CD1c-positive myeloid dendritic cell (primary cell): ENCODE data around the gene FOXK1.
A peak's percentile ranks its signal among the peaks of the same experiment; 100 is the strongest.
"Not testable (repeated sequence)": the region's sequence is repeated elsewhere in the genome, so short reads cannot be mapped to it uniquely, and the experiment has no call there.

Experiments
- DNase-seq: peaks from one replicate; pipeline ENCODE4 v3.0.0-alpha.2; 2016; ENCODE audit errors: extremely low spot score

The FOXK1 gene

DNA sequence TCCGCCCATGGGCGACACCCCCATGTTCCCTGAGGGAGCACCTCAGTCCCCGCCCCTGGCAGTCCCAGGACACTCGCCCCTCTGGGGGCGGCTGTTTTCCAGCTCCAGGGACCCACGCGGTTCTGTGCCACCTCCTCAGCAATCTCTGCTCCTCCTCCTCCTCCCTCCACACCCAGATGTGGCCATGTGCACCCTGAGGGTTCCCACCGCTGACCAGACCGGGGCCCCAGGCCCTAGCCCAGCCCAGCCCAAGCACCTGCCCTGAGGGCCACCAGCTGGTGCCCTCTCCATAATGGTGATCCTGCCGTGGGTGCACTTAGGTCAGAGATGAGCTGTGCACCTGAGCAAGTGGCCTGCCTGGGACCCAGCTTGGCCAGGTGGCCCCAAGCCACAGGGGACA is 118.4 kb downstream of the FOXK1 start:
- DNase-seq = no peak

DNA sequence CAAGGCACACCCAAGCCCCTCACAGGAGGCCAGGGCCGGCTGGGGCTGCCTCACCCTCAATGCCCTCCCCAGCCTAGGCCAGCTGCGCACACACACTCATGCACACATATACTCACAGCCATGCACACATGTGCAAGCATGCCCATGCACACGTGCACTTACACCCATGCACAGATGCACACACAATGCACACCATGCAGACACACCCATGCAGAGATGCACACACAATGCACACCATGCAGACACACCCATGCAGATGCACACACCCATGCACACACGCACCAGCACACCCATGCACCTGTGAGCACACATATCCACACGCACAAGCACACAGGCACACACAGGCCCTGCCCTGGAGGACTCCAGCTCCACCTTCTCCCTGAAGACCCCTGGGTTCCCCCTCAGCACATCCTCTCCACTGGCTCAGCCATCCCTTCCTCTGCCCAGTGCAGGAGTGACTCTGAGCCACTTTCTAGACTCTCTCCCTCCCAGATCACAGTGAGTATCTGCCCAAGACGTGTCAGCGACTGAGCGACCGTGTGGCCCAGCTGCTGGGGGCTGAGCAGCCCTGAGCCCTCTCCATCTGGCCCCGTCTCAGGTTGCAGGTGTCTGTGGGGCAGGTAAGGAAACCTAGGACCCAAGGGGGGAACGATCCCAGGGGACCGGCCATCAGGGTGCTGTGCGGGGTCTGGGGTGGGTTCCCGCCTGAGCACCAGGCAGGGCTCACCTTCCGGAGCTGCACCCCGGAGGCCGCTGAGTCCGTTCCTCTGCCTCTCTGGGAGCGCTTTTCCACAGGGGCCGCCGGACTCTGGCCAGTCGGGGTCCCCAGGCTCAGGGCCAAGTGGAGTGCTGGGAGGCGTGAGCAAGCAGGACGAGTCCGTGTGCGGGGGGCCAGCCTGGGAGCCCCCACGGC is 119.1 kb downstream of the FOXK1 start:
- DNase-seq = no peak

DNA sequence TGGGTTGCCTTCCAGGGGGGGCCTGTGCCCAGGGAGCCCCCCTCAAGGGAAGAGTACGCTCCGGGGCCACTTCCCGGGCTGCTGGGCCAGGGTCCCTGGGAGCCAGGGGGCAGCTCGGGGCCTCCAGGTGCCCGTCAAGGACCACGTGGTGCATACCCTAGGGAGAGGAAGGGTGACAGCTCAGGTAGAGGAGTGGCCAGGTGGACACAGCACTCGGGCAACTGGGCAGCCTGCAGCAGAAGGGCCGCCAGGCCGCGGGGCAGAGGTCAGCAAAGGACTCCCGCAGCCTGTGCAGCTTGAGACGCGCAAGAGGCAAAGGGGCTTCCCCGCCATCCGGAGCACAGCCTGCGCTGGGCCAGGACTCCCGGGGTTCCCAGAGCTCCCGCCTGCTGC is 119.7 kb downstream of the FOXK1 start:
- DNase-seq = no peak

DNA sequence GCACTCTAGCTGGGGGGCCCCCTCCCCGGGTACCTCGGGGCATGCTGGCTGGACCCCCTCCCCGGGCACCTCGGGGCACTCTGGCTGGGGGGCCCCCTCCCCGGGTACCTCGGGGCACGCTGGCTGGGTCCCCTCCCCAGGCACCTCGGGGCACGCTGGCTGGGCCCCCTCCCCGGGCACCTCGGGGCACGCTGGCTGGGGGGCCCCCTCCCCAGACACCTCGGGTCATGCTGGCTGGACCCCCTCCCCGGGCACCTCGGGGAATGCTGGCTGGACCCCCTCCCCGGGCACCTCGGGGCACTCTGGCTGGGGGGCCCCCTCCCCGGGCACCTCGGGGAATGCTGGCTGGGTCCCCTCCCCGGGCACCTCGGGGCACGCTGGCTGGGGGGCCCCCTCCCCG is 120.5 kb downstream of the FOXK1 start:
- DNase-seq = not testable (repeated sequence)

DNA sequence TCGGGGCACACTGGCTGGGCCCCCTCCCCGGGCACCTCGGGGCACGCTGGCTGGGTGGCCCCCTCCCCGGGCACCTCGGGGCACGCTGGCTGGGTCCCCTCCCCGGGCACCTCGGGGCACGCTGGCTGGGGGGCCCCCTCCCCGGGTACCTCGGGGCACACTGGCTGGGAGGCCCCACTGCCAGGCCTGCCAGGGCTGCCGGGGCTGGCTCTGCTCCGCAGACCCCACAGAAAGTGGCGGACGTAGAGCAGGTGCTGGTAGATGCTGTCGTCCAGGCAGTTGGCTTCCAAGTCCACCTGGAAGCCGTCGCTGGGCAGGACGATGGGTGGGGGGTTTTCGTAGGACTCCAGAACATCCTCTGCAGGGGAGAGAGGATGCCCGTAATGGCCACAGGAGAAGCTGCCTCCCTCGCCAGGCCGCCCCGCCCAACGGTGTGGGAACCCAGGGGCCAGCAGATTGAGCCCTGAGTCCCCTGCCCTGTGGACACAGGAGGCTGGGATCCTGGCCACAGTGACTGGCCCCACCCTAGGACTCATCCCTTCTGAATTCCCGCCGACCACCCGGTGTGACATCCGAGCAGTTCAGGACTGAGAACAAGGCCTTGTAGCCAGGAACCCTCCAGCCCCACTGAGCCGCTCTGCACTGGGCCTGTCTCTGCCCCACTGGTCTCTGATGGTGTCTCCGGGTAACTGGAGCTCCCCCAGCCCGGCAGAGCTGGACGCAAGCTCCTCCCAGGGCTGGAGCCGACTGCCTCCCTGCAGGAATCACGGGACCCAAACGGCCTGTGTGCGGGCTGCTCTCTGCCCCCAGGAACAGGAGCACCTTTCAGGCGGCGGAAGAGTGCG is 121.5 kb downstream of the FOXK1 start:
- DNase-seq = no peak

DNA sequence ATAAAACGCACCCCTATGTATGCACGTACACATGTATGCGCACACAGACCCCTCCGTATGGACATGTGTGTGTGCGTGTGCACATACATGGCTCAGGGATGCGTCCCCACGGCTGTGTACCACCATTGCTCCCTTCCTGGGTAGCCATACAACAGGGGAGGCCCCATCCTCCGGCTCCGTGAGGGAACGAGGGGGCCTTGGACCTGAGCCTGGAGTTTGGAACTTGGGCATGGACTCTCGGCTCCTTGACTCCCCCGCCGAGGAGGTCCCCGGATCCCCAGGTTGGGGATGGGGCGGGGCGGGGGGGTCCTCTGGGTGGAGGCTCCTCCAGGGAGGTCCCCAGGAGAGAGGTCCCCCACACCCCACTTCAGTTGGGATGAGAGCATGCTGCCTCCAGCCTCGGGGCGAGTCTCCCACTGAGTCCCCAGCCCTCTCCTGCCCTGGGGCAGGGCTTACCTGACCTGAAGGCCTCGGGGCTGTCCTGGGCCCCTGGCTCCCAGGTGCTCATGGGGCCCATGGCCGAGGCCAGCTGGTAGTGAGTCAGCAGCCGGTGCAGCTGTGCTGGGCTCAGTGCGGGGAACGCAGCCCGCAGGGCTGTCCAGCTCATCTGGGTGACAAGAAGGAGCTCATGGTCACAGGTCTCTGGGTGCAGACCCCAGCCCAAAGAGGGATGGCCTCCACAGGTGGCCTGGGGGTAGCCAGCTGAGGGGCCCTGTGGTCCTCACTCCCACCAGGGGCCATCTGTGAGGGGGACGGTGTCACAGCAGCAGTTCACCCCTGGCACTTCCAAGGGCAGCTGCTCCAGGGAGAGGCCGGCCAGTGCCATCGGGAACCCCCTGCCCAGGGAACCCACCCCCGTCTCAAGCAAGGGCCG is 123.3 kb downstream of the FOXK1 start:
- DNase-seq = no peak

DNA sequence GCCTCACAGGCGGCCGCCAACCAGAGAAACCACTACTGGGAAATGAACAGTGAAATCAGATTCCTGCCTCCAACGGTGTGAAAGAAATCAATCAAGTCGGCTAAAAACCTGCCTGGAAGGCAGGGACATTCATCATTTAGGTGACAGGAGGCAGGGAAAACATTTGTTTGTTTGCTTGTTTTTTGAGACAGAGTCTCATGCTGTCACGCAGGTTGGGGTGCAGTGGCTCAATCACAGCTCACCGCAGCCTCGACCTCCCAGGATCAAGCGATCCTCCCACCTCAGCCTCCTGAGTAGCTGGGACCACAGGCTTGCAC is 123.8 kb downstream of the FOXK1 start:
- no peak for DNase-seq

DNA sequence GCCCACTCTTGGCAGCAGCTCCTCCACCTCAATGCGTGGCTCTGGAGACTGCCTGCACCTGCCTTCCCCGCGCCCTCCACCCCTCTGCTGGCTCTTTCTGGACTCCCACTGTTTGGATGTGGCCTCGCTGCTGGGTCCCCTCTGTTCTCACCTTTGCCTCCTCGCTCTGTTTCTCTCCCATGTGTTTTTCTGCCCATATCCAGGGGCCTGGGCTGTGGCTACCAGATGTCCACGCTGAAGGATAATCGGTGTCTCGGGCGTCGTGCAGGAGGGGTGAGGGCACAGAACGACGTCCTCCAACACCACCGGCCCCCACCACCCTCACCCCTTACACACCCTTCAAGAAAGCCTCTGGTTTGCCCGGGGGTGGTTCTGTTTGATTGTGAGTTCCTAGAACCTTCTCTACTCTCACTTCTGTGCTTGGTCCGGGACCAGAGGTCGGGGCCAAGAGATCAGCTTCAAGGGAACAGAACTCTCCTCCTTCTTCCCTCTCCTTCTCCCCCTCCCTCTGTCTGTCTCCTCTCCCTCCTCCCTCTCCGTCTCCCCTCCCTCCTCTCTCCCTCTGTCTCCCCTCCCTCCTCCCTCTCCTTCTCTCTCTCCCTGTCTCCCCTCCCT is 125.0 kb downstream of the FOXK1 start:
- DNase-seq = no peak

DNA sequence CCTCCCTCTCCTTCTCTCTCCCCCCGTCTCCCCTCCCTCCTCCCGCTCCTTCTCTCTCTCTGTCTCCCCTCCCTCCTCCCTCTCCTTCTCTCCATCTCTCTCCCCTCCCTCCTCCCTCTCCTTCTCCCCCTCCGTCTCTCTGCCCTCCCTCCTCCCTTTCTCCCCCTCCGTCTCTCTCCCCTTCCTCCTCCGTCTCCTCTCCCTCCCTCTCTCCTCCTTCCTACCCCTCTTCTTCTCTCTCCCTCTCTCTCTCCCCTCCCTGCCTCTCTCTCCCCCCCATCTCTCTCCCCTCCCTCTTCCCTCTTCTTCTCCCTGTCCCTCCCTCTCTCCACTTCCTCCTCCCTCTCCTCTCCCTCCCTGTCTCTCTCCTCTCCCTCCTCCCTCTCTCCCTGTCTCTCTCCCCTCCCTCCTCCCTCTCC is 125.5 kb downstream of the FOXK1 start:
- no peak for DNase-seq

DNA sequence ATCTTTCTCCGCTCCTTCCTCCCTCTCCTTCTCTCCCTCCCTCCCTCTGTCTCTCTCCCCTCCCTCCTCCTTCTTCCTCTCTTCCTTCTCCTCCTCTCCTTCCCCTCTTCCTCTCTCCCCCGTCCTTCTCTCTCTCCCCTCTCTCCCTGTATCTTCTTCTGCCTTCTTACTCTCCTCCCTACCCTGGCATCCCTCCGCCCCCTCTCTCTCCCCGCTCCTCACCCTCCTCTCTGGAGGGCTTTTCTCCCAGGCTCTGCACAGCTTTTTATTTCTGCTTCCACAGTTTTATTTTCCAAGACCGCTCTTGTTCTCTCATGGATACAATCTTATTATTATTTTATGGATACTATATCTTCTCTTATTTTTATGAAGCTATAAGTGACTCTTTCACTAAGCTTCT is 125.9 kb downstream of the FOXK1 start:
- DNase-seq = no peak

DNA sequence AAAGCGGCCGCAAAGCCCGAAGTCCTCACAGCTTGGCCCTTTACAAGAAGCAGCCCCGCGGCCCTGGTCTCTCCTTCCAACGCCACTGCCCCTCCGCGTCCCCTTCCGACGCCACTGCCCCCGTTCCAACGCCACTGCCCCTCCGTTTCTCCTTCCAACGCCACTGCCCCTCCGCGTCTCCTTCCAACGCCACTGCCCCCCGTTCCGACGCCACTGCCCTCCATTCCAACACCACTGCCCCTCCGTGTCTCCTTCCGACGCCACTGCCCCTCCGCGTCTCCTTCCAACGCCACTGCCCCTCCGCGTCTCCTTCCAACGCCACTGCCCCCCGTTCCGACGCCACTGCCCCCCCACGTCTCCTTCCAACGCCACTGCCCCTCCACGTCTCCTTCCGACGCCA is 126.5 kb downstream of the FOXK1 start:
- DNase-seq = no peak

DNA sequence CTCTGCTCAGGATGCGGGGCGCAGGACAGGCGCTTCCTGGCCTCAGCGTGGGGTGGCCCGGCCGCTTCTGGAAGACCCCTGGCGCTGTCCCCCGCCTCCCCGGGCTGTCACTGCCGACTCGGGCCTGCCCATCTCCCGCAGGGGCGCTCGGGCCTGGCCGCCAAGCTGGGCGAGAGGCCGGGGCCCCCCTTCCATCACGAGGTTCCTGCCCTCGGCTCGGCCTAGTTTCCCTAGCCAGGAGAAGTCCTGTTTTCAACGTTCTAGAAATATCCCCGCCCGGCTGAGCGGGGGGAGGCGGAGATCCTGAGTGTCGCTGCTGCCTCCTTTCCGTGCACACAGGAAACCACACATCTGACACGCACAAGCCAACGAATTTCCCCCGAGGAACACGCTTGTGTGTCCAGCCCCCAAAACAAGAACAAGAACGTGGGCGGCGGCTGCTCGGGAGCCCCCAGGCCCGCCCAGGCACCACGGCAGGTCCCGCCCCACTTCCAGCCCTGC is 127.0 kb downstream of the FOXK1 start:
- DNase-seq = peak; percentile 43

DNA sequence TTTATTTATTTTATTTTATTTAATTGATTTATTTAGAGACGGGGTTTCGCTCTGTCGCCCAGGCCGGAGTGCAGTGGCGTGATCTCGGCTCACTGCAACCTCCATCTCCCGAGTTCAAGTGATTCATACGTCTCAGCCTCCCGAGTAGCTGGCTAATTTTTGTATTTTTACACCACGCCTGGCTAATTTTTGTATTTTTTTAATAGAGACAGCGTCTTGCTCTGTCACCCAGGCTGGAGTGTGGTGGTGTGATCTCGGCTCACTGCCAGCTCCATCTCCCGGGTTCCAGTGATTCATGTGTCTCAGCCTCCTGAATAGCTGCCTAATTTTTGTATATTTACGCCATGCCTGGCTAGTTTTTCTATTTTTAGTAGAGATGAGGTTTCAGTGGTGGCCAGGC is 127.6 kb downstream of the FOXK1 start:
- no peak for DNase-seq

DNA sequence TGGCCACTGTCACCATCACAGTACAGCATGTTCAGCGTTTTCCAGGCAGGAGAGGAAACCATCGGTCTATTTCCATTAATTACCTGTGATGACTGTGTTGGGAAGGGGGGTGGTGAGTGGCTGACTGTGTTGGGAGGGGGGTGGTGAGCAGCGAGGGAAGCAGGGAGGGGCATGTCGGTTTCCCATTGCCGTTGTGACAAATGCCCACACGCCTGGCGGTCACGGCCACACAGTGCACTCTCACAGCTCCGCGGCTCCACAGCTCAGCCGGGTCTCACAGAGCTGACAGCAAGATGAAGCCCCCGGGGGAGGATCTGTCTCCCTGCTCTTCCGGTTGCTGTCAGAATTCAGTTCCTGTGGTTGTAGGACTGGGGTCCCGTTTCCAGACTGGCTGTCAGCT is 132.3 kb downstream of the FOXK1 start:
- DNase-seq = no peak

DNA sequence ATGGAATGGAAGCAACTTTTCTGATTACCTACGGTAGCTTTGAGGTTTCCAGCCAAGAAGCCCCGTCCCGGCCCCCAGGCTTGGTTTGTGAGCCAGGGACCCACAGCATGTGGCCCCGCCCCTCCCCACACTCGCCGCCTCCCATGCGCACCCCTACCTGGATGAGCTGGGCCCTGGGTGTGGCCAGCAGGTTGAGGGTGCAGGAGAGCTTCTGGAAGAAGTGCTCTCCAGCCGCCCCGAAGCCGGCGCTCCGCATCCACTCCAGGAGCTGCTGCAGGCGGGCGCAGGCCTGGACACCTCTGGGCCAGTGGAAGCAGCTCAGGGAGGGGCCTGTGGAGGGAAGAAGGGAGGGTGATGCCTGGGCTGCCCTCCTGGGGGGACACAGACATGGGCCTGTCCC is 133.0 kb downstream of the FOXK1 start:
- DNase-seq = no peak

DNA sequence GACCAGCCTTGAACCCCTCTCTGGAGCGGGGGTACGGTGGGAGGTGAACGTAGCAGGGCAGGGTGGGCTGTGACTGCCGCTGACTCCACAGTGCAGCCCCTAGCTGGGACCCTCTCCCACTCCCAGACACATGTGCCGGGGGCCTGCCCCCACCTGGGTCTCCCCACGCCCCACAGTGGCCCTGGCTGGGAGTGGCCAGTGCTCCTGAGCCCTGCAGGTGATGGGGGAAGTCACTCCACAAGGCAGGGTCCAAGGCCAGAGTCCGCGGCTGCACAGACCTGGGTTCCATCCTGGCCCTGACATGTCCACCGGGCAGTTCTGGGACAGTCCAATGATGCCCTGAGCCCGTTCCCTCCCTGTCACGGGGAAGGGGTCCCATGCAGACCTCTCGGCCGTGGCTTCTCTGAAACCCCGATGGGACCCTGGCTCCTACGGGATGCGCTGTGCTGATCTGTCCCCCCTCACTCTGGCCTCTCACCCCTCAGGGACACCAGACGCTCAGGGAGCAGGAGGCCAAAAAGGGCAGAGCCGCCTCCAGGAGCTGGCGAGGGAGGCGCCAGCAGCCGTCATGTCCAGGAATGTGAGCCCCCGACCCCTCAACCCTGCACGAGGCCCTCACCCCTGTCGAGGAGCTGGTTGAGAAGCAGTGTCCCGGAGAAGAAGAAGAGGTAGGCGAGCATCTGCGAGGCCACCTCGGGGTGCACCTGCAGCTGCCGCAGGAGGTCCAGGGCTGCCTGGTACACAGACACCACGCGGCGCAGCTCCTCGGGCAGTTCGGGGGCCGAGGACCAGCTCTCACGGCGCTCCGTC is 133.7 kb downstream of the FOXK1 start:
- no peak for DNase-seq

DNA sequence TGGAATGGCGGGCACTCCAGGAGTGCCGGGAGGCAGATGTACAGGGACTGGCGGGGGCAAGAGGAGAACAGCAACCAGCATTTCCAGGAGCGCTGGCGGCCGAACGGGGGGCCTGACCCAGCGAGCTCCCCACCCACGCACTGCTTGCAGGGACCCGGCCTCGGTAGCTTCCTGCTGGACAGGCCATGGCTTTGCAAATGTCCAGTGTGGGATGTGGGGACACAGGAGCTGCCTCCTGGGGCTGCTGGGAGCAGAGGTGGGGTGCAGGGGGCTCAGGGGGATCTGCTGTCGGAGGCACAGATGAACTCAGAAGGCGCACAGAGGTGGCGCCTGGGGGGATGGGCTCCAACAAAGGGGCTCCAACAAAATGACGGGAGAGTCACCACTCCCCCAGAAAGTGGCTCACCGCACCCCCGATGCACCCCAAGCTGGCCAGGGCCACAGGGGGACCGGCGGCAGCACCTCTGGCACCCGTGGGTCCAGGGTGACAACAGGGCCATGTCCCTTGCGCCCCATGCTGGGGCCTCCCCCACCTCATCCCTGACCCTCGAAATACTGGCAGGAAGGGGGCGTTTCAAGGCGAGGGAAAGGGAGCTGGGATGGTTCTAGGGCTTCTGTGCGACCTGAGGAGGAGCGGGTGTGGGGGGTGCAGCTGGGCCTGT is 134.5 kb downstream of the FOXK1 start:
- no peak for DNase-seq

DNA sequence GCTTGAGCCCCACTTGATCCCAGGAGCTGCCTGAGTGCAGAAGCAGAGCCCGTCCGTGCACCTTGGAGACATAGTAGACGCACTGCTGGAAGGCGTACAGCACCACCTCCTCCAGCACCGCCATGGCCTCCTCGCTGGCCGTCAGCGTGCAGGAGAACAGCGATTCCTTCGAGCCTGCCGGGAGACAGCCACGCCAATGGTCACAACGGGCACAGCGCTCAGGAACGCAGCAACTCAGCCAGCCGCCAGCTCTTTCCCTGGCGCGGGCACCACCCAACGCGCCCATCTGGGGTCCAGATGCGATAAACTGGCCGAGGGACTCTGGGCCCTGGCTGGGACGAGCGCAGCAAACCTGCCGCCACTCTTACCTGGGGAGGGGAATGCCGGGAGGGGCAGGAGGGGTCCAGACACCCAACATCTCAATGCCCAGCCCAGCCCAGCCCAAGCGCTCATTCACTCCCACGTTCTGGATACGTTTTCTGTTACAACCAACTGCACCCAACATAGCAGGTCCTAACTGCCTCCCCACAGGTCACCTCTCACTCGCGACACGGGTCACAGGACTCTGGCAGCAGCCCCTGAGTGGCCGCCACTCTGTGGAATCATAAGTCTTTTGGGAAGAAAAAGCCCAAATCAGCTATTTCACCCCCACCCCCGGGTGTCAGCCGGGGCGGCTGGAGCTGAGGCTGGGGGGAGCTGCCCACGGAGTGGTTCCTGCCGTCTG is 135.2 kb downstream of the FOXK1 start:
- no peak for DNase-seq

DNA sequence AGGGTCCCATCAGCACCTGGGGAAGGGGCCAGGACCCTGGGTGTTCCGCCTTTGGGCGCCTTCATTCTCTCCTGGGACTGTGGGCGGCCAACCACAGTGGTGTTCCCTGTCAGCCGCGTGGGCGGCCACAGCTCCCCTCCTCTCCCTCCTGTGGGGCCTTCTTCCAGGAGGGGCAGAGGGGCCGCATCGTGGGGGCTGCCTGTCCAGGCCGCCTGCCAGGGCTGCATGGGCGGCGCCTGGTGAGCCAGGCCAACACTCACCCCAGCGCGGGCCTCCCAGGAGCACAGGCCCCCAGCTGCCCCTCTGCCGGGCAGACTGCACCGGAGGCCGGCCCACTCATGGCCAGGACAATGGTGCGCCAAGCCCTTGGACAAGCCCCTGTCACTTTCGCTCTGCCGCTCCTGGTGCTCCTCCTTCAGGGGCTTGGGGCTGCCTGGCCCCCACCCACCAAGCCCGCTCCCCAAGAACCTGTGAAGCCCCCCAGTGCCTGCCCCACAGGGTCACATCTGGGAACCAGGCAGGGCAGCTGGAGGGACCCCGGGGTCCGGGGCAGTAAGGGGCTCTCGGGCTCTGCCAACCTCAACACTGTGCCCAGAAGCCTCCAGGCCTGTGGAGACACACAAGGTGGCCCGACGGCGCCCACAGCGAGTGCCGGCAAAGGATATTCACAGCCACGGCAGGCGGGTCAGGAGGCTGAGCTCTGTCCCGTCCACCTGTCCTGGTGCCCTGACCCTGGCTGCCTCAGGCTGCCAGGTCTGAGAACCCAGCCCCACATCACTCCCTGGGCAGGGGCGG is 136.1 kb downstream of the FOXK1 start:
- DNase-seq = no peak
